ENCODE data around the gene ZNF609.
"Not testable (repeated sequence)": the region's sequence is repeated elsewhere in the genome, so short reads cannot be mapped to it uniquely, and the experiment has no call there.

ZNF609 gene

GRCh38 chr15:64456634-64457108 lies 3.7 kb upstream of the ZNF609 start:
- DNase-seq, result no peak

- no peak for DNase-seq
Observed at GRCh38 chr15:64459066-64459781, 1.2 kb upstream of the ZNF609 start.

- no peak for DNase-seq
Observed at GRCh38 chr15:64460724-64461720, 644 bp downstream of the ZNF609 start.

- no peak for DNase-seq
Observed at GRCh38 chr15:64461721-64462162, 1.4 kb downstream of the ZNF609 start.

- DNase-seq, result no peak
Observed at GRCh38 chr15:64462492-64462891, 2.1 kb downstream of the ZNF609 start.

GRCh38 chr15:64464276-64465005 lies 4.1 kb downstream of the ZNF609 start:
- no peak for DNase-seq

- no peak for DNase-seq
Observed at GRCh38 chr15:64466408-64467141, 6.2 kb downstream of the ZNF609 start.

GRCh38 chr15:64472161-64472560 lies 11.8 kb downstream of the ZNF609 start:
- no peak for DNase-seq

- DNase-seq, result no peak
Observed at GRCh38 chr15:64474846-64475245, 14.5 kb downstream of the ZNF609 start.

- no peak for DNase-seq
Observed at GRCh38 chr15:64476550-64476949, 16.2 kb downstream of the ZNF609 start.

GRCh38 chr15:64478863-64479262 lies 18.5 kb downstream of the ZNF609 start:
- no peak for DNase-seq

GRCh38 chr15:64480891-64481290 lies 20.5 kb downstream of the ZNF609 start:
- no peak for DNase-seq

GRCh38 chr15:64483749-64484148 lies 23.4 kb downstream of the ZNF609 start:
- no peak for DNase-seq

GRCh38 chr15:64485796-64486195 lies 25.4 kb downstream of the ZNF609 start:
- no peak for DNase-seq

- DNase-seq, result no peak
Observed at GRCh38 chr15:64490598-64491259, 30.4 kb downstream of the ZNF609 start.

- DNase-seq, result no peak
Observed at GRCh38 chr15:64493641-64494040, 33.3 kb downstream of the ZNF609 start.

- DNase-seq, result not testable (repeated sequence)
Observed at GRCh38 chr15:64495968-64496367, 35.6 kb downstream of the ZNF609 start.

GRCh38 chr15:64500695-64501395 lies 40.5 kb downstream of the ZNF609 start:
- no peak for DNase-seq

GRCh38 chr15:64501396-64501715 lies 41.0 kb downstream of the ZNF609 start:
- DNase-seq, result no peak

- no peak for DNase-seq
Observed at GRCh38 chr15:64502151-64502550, 41.8 kb downstream of the ZNF609 start.

- no peak for DNase-seq
Observed at GRCh38 chr15:64502551-64502950, 42.2 kb downstream of the ZNF609 start.

Measured in NCI-H1048 (cell line).